Urothelium cell line (cell line): ENCODE measurements around the gene DBNL.

Source experiments
- DNase-seq: peaks from one replicate; pipeline ENCODE4 v3.0.0; 2011; ENCODE audit warnings: low spot score, mixed read lengths
- FAIRE-seq: peaks from 2 replicates; lab custom pipeline; 2011; peaks lifted over from hg19 to GRCh38; lab: Jason Lieb, UNC

Gene DBNL

DNA sequence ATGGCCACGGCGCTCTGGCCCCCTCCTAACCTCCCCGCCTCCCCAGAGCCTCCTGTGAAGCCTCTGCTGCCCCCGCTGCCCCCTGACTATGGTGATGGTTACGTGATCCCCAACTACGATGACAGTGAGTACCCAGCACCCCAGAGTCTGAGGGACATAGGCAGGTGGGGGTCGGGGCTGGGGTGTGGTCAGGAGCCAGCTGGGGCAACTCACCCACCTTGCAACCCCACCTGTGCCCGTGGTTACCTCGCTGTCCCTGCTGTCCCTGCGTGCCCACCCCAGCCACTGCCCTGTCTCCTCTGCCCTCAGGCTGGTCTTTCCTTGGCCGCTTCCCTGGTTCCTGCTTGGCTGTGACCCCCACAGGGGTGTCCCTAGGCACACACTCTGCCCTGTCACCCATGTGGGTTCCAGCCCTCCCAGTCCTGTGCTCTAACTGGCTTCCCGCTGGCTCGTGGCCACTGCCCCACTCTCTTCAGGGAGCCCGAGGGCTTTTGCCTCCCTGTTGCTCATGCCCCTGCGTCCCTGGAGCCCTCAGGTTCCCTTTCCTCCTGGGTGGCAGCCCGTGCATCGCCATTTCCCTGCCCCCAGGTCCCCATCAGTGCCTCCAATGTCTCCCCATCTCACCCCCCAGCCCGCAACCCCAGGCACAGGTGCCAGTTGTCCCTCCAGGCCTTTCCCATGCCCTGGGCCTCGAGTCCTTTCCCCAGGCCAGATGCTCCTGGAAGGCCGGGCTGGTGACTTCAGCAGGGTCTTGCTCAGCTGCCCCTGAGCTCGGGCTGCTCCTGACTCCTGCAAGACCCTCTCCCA is 63.7 kb downstream of the DBNL start:
- DNase-seq (no peak), FAIRE-seq (peak; percentile 9)

DNA sequence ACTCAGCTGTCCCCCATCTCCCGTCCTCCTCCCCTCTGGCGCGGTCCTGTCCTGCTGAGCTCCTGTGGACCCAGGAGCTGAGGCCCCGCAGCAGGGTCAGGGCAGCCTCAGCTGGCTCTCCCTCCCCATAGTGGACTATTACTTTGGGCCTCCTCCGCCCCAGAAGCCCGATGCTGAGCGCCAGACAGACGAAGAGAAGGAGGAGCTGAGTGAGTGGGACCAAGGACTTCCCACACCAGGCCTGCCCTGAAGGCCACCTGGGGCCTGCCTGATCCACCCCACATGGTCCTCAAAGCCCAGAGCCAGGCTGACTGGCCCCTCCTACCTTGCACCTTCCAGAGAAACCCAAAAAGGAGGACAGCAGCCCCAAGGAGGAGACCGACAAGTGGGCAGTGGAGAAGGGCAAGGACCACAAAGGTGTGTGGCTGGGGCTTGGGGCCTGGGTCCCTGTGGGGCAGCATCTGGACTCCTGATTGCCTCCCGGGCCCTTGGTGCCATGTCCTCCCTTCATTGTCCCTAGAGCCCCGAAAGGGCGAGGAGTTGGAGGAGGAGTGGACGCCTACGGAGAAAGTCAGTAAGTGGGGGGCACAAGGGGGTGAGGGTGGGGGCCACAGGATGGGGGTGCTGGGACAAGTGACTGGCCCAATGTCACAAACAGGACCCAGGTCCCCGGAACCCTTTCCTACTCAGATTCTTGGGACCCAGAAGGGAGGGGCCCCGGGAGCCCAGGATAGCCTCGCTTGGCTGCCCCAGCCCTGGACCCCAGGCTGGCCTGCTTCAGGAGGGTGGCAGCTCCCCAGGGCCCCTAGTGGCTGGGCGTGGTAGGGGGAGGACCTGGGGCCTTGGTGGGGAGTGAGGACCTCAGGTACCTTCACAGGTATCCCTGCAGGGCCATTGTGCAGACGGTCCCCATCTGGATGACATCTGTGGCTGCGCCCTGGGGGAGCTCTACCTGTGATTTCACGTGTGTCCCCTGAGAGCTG is 64.6 kb downstream of the DBNL start:
- no peak for FAIRE-seq
- DNase-seq, result no peak

DNA sequence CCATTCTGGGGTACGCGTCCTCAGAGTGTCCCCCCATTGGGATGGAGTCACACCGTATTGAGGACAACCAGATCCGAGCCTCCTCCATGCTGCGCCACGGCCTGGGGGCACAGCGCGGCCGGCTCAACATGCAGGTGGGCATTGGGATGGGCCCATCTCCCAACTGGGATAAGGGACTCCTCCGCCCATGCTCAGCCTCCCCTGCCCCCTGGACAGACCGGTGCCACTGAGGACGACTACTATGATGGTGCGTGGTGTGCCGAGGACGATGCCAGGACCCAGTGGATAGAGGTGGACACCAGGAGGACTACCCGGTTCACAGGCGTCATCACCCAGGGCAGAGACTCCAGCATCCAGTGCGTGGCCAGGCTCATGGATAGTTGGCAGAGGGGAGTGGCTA is 65.5 kb downstream of the DBNL start:
- DNase-seq, result no peak
- peak; percentile 79 for FAIRE-seq

DNA sequence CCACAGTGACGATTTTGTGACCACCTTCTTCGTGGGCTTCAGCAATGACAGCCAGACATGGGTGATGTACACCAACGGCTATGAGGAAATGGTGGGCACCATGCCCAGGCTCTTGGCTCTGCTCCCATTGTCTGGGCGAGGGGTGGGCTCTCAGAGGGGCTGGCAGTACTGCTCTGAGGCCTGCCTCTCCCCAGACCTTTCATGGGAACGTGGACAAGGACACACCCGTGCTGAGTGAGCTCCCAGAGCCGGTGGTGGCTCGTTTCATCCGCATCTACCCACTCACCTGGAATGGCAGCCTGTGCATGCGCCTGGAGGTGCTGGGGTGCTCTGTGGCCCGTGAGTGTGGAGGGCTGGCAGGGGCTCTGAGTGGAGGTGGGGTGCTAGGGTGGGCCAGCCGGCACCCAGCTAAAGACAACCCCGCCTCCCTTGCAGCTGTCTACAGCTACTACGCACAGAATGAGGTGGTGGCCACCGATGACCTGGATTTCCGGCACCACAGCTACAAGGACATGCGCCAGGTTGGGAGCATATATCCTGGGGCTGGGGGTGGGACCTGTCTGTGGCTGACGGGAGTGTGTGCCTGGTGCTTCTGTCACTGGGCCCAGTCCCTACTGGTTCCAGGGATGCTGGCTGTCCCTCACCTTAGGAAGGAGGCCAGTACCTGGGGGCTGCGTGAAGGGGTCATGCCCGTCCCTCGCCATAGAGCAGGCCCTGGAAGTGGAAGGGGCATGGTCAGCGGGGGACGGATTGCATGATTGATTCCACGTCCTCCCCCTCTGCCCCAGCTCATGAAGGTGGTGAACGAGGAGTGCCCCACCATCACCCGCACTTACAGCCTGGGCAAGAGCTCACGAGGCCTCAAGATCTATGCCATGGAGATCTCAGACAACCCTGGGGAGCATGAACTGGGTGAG is 66.5 kb downstream of the DBNL start:
- DNase-seq, result no peak
- FAIRE-seq, result peak; percentile 9
